Activated CD4-positive, alpha-beta T cell treated with anti-CD3 and anti-CD28 coated beads, Interleukin-2, Interleukin-6, amounts not matched to agents 100 ng/mL and 50 ng/mL, durations not matched to agents 16 hours and 8 hours (primary cell): ENCODE measurements around the gene MLF2.

Experiments used
- DNase-seq: peaks from one replicate; pipeline ENCODE4 v3.0.0-alpha.2; 2020

The MLF2 gene

GRCh38 chr12:6778217-6778573 is 25.3 kb upstream of the MLF2 start:
- DNase-seq: no peak

GRCh38 chr12:6777386-6777785 is 24.4 kb upstream of the MLF2 start:
- no peak for DNase-seq

- DNase-seq: no peak
These were observed 22.5 kb upstream of the MLF2 start for GRCh38 chr12:6775185-6776174.

- peak; percentile 34 for DNase-seq
These were observed 21.6 kb upstream of the MLF2 start for GRCh38 chr12:6774499-6775062.

- DNase-seq: peak; percentile 36
These were observed 20.8 kb upstream of the MLF2 start for GRCh38 chr12:6773590-6774351.

- DNase-seq: no peak
These were observed 20.0 kb upstream of the MLF2 start for GRCh38 chr12:6772726-6773589.

GRCh38 chr12:6772331-6772695 is 19.4 kb upstream of the MLF2 start, which contains the start of gene LAG3:
TSS of gene LAG3 (plus strand) at chr12:6772520. CDS start at chr12:6772853, 333 bp downstream.
- DNase-seq: peak; percentile 56

GRCh38 chr12:6771509-6772330 is 18.8 kb upstream of the MLF2 start:
- DNase-seq: no peak

- DNase-seq: no peak
These were observed 18.2 kb upstream of the MLF2 start for GRCh38 chr12:6771091-6771495.

GRCh38 chr12:6770600-6770999 is 17.7 kb upstream of the MLF2 start:
- DNase-seq: no peak

- DNase-seq: no peak
These were observed 17.2 kb upstream of the MLF2 start for GRCh38 chr12:6770094-6770493.

- DNase-seq: no peak
These were observed 16.7 kb upstream of the MLF2 start for GRCh38 chr12:6769666-6770065.

GRCh38 chr12:6768990-6769389 is 16.0 kb upstream of the MLF2 start:
- DNase-seq: no peak

GRCh38 chr12:6768437-6768914 is 15.5 kb upstream of the MLF2 start:
- no peak for DNase-seq

- no peak for DNase-seq
These were observed 14.7 kb upstream of the MLF2 start for GRCh38 chr12:6767353-6768319.

GRCh38 chr12:6766651-6767349 is 13.9 kb upstream of the MLF2 start:
- DNase-seq: peak; percentile 68

- DNase-seq: peak; percentile 44
These were observed 13.0 kb upstream of the MLF2 start, which contains the start of gene PTMS for GRCh38 chr12:6765634-6766581. TSS of gene PTMS (plus strand) at chr12:6766363. CDS start at chr12:6766706, 343 bp downstream.

GRCh38 chr12:6765048-6765633 is 12.2 kb upstream of the MLF2 start:
- DNase-seq: no peak
